Subcutaneous abdominal adipose tissue (tissue), 5 donors: ENCODE measurements around the gene COPS6.
"Not testable (repeated sequence)": the region's sequence is repeated elsewhere in the genome, so short reads cannot be mapped to it uniquely, and the experiment has no call there.

Experiments
- H3K27ac ChIP-seq: one replicate; pipeline ENCODE4 v1.7.0; 2013; ENCODE audit warnings: low read depth, mild to moderate bottlenecking, inconsistent platforms, low read length, moderate library complexity
- H3K27me3 ChIP-seq, 5 donors: one replicate each; pipeline ENCODE4 v1.7.0; 2013; ENCODE audit warnings: low read length in 5 of 5, inconsistent platforms in 1 of 5; ENCODE audit not compliant: control insufficient read depth in 5 of 5, insufficient read depth in 4 of 5
- H3K36me3 ChIP-seq, 5 donors: one replicate each; pipeline ENCODE4 v1.7.0; 2013; ENCODE audit warnings: low read length in 5 of 5; ENCODE audit not compliant: control insufficient read depth in 5 of 5, insufficient read depth in 5 of 5
- H3K4me1 ChIP-seq, 5 donors: one replicate each; pipeline ENCODE4 v1.7.0; 2013; ENCODE audit warnings: low read length in 5 of 5, mild to moderate bottlenecking in 3 of 5, moderate library complexity in 1 of 5; ENCODE audit not compliant: control insufficient read depth in 5 of 5, insufficient read depth in 5 of 5
- H3K4me3 ChIP-seq, 5 donors: one replicate each; pipeline ENCODE4 v1.7.0; 2013; ENCODE audit warnings: low read length in 5 of 5, low read depth in 1 of 5
- H3K9ac ChIP-seq, 5 donors: one replicate each; pipeline ENCODE4 v1.7.0; 2013; ENCODE audit warnings: low read length in 5 of 5, mild to moderate bottlenecking in 4 of 5, moderate library complexity in 3 of 5
- H3K9me3 ChIP-seq, 5 donors: one replicate each; pipeline ENCODE4 v1.7.0; 2013; ENCODE audit warnings: low read length in 5 of 5; ENCODE audit not compliant: control insufficient read depth in 5 of 5
- donor health status: healthy.
- donor health status: healthy.
- donor health status: healthy.
- donor health status: healthy.
- donor health status: healthy.

Gene COPS6

GRCh38 chr7:100124301-100125230 lies 35.8 kb downstream of the COPS6 start:
- Histone ChIP-seq H3K27ac (no peak overlapping the region), H3K9ac (no peak overlapping the region)

GRCh38 chr7:100126239-100126930 lies 37.6 kb downstream of the COPS6 start:
- Histone ChIP-seq H3K27me3 (no peaks in the 10 kb centered on the region), H3K9ac (peak overlapping the region; percentile 30 to 94 (median 91)), H3K9me3 (no peaks in the 10 kb centered on the region), H3K4me1 (peaks cover 2 to 41% (median 29%) of the 10 kb centered on the region in 5 donors), H3K4me3 (peak overlapping the region; percentile 81 to 96 (median 92)), H3K27ac (peak overlapping the region; percentile 81), H3K36me3 (peaks cover 0 to 5% (median 3%) of the 10 kb centered on the region in 5 donors)

More at GRCh38 chr7:100124301-100125230, 35.8 kb downstream of the COPS6 start:
- Histone ChIP-seq H3K27me3 (no peaks in the 10 kb centered on the region), H3K9me3 (no peaks in the 10 kb centered on the region), H3K36me3 (peaks cover 0 to 5% (median 3%) of the 10 kb centered on the region in 5 donors), H3K4me3 (no peak overlapping the region), H3K4me1 (peaks cover 5 to 50% (median 38%) of the 10 kb centered on the region in 5 donors)

- H3K9me3 ChIP-seq: no peaks in the 10 kb centered on the region
- peaks cover 2 to 41% (median 29%) of the 10 kb centered on the region in 5 donors for H3K4me1 ChIP-seq
- H3K9ac ChIP-seq: peak within 1 kb of the TSS; percentile 30 to 94 (median 91)
- no peaks in the 10 kb centered on the region for H3K27me3 ChIP-seq
- H3K4me3 ChIP-seq: peak within 1 kb of the TSS; percentile 81 to 96 (median 92)
- peak within 1 kb of the TSS; percentile 81 for H3K27ac ChIP-seq
- peaks cover 0 to 5% (median 3%) of the 10 kb centered on the region in 5 donors for H3K36me3 ChIP-seq
Observed at GRCh38 chr7:100126931-100127865, 38.4 kb downstream of the COPS6 start, which contains the start of gene MBLAC1. TSS of gene MBLAC1 (plus strand) at chr7:100126967. CDS start at chr7:100127396, 429 bp downstream.

- Histone ChIP-seq H3K4me3 (peak overlapping the region; percentile 66 to 96 (median 89)), H3K27me3 (peaks cover 0 to 4% (median 0%) of the 10 kb centered on the region in 5 donors), H3K9ac (peak overlapping the region in 4 of 5 donors; percentile 87 to 94 (median 92)), H3K36me3 (peaks cover 0 to 5% (median 0%) of the 10 kb centered on the region in 5 donors), H3K9me3 (no peaks in the 10 kb centered on the region), H3K4me1 (peaks cover 2 to 41% (median 29%) of the 10 kb centered on the region in 5 donors), H3K27ac (peak overlapping the region; percentile 81)
Observed at GRCh38 chr7:100127866-100128636, 39.3 kb downstream of the COPS6 start.

- Histone ChIP-seq H3K9ac (peak overlapping the region in 1 of 5 donors; percentile 92), H3K36me3 (peaks cover 0 to 5% (median 0%) of the 10 kb centered on the region in 5 donors), H3K9me3 (no peaks in the 10 kb centered on the region), H3K27ac (no peak overlapping the region), H3K27me3 (peaks cover 0 to 4% (median 0%) of the 10 kb centered on the region in 5 donors), H3K4me3 (no peak overlapping the region), H3K4me1 (peaks cover 2 to 41% (median 29%) of the 10 kb centered on the region in 5 donors)
Observed at GRCh38 chr7:100128637-100128963, 39.8 kb downstream of the COPS6 start.

- not testable (repeated sequence) for H3K9ac ChIP-seq, H3K27ac ChIP-seq
Observed at GRCh38 chr7:100130220-100130607, 41.4 kb downstream of the COPS6 start.

GRCh38 chr7:100130608-100131453 lies 42.1 kb downstream of the COPS6 start:
- H3K4me3 ChIP-seq: no peak overlapping the region

More at GRCh38 chr7:100130220-100130607, 41.4 kb downstream of the COPS6 start:
- not testable (repeated sequence) for H3K36me3 ChIP-seq, H3K4me3 ChIP-seq, H3K27me3 ChIP-seq, H3K9me3 ChIP-seq
- H3K4me1 ChIP-seq: peaks cover 2 to 32% (median 24%) of the 10 kb centered on the region in 5 donors

GRCh38 chr7:100132126-100132525 lies 43.4 kb downstream of the COPS6 start:
- H3K4me1 ChIP-seq: peaks cover 2 to 19% (median 17%) of the 10 kb centered on the region in 5 donors
- no peak overlapping the region for H3K9ac ChIP-seq
- no peak overlapping the region for H3K27ac ChIP-seq
- no peaks in the 10 kb centered on the region for H3K36me3 ChIP-seq
- no peak overlapping the region for H3K4me3 ChIP-seq
- peaks cover 0 to 6% (median 0%) of the 10 kb centered on the region in 5 donors for H3K27me3 ChIP-seq
- H3K9me3 ChIP-seq: no peaks in the 10 kb centered on the region

More at GRCh38 chr7:100130608-100131453, 42.1 kb downstream of the COPS6 start:
- Histone ChIP-seq H3K9me3 (no peaks in the 10 kb centered on the region), H3K36me3 (no peaks in the 10 kb centered on the region), H3K4me1 (peaks cover 2 to 27% (median 24%) of the 10 kb centered on the region in 5 donors), H3K9ac (no peak overlapping the region), H3K27me3 (peaks cover 0 to 6% (median 0%) of the 10 kb centered on the region in 5 donors), H3K27ac (no peak overlapping the region)
